Left renal pelvis (tissue), 4 donors: Measurements from ENCODE around the gene SH3RF1. TPM values are rescaled to one million over a fixed set of nuclear protein-coding genes. Genes with fewer than 3 reads are reported as not detected.

Experiments used
- DNase-seq, 4 donors: peaks; one replicate each; pipeline ENCODE4 v3.0.0-alpha.2; 2013; ENCODE audit warnings: low read depth in 4 of 4, low spot score in 3 of 4
- polyA plus RNA-seq, 4 donors: library from polyadenylated mRNA; unstranded; fragments of 120-200 nt; gene quantifications; one replicate each; pipeline ENCODE4 v1.2.1, GENCODE V29; 2013; ENCODE audit not compliant: insufficient read length in 4 of 4

The SH3RF1 gene
- polyA plus RNA-seq, 4 donors: 10.1 to 35.9 (median 29.1) TPM

- DNase-seq: no peak
These were observed 155.4 kb downstream of the SH3RF1 start for GRCh38 chr4:169115144-169115896.

GRCh38 chr4:169114341-169114974 lies 156.3 kb downstream of the SH3RF1 start:
- no peak for DNase-seq

GRCh38 chr4:169110633-169111032 lies 160.1 kb downstream of the SH3RF1 start:
- no peak for DNase-seq

DNA sequence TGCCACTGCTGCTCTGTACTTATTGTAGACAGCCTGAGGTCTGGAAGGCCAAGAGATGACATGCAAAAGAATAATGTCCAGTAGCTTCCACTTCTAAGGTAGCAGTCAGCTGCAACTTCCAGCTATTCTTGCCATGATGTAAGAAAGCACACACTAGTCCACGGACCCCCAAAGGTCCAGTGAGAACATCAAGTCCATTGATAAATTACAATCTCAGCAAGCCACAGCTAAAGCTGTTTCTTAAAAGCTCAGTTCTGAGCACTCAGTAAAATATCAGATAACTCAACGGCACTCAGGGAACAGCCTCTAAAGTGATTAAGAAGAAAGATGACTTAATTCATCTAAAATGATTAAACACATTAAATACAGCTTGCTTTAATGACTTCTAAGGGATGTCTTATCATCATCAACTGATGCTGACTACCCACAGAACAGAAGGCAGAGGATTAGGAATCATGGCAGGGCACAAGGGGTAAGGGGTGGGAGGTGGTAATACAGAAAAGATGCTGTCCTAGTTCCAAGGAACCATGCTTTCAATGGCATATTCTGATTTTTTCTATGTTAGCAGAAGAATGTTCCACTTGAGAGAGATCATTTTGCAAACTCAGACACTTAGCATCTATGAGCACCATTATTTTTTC lies 161.6 kb downstream of the SH3RF1 start:
- DNase-seq: no peak

DNA sequence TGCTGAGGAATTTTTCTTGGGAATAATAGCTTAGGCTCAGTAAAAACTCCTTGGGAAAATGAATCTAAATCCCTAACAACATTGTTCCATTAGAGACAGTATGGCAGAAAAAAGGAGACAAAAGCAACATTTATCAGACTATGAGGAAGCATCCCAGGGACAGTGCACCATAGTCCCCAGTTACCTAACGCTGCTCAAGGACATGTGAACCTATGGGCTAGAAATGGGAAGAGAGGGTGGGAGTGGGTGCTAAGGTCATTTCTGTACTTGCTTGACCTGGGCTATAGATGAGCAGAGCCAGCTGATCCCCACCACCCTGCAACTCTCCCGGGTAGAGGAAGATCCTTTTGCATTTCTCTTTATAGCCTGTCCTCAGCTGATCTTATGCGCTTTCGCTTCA lies 162.5 kb downstream of the SH3RF1 start:
- no peak for DNase-seq

- no peak for DNase-seq
These were observed 163.2 kb downstream of the SH3RF1 start for GRCh38 chr4:169107528-169107927.

- no peak for DNase-seq
These were observed 164.0 kb downstream of the SH3RF1 start for GRCh38 chr4:169106696-169107229.

DNA sequence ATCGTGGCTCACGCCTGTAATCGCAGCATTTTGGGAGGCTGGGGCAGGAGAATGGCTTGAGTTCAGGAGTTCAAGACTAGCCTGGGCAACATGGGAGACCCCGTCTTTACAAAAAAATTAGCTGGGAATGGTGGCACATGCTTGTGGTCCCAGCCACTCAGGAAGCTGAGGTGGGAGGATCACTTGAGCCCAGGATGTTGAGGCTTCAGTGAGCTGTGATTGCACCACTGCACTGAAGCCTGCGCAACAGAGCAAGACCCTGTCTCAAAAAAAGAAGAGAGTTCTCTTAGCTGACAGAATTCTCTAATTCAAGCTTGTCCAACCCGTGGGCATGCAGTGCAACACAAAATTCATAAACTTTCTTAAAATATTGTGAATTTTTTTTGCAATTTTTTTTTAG lies 165.1 kb downstream of the SH3RF1 start:
- no peak for DNase-seq

DNA sequence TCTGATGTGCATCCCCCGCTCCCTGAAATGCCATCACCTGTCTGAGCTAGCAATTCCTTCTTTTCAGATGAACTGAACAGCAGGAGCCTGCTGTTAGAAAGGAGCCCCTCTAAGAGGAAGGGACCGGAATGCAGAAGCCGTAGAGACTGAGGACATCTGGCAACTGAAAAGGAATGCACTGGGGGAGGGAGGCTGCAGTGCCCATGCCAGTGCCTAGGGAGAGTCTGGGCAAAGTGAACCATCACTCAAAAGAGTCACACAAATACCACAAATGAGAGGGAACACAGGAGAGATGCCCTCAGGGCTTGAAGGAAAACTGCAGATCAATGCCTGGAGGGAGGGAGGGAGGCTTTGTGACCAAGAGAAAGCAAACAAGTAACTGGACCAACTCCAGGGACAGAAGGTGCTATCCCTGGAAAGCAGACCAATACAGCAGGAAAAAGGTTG lies 166.8 kb downstream of the SH3RF1 start:
- no peak for DNase-seq

GRCh38 chr4:169102026-169102425 lies 168.7 kb downstream of the SH3RF1 start:
- DNase-seq: no peak

DNA sequence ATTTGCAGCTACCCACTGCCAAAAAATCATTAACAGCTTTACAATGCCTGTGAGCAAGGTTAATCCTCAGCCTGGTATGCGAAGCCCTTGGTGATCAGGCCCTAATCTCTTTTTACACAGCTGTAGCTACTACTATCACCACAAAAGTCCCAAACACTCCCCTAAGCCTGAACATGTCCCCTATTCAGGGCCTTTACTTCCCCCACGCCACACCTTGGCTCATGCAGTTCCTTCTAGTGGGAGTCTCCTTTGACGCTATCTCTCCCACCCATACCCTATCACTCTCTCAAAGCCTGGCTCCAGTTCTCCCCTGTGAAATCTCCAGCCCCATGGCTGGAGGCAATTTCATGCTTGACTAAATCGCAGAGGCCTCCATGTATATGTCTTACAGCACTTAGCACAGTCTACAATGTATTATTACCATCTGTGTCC lies 170.1 kb downstream of the SH3RF1 start:
- no peak for DNase-seq

DNA sequence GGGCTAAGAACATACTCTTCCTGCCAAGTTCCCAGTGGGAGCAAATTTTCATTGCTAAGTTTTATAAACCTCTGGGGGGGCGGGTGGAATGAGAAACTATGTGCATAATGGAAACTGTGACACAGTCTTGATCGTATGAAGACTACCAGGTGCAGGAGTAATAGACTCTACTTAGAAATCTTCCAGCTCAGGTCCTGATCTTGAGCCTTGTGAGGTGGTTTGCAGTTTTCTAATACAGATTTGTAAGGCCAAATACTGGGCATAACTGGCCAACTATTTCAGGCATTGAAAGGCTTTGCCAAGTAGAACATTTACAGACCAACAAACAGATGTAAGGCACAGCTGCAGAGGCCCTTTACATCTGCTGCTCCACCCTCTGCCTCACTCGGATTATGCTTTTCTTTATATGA lies 171.0 kb downstream of the SH3RF1 start:
- DNase-seq: no peak

DNA sequence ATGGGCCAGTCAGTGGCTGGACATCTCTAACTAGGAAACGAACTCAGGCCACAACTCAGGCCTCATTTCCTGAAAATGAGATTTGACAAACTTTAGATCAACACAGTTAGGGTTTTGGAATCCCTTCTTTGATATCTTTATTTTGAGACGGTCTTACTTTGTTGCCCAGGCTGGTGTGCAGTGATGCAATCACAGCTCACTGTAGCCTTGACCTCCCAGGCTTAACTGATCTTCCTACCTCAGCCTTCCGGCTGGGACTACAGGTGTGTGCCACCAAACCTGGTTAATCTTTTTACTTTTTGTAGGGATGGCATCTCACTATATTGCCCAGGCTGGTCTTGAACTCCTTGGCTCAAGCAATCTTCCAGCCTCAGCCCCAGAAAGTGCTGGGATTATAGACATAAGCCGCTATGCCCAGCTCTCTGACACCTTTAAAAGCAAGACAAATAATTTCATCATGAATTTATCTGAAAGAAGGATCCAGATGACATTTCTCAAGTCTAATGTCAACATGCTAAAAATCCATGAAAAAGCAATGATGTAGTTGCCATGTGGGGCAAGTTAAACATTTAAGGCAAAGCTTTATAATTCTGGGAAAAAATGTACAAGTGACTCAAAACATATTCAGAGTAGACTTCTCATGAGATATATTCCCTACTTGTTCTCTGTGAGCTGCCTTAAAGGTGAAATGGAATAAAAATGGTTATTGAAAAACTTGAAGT lies 171.6 kb downstream of the SH3RF1 start:
- DNase-seq: no peak

GRCh38 chr4:169098532-169098931 lies 172.2 kb downstream of the SH3RF1 start:
- DNase-seq: no peak

GRCh38 chr4:169098054-169098497 lies 172.7 kb downstream of the SH3RF1 start:
- no peak for DNase-seq

- no peak for DNase-seq
These were observed 174.5 kb downstream of the SH3RF1 start for GRCh38 chr4:169096221-169096620.

GRCh38 chr4:169094656-169095231 lies 176.0 kb downstream of the SH3RF1 start:
- DNase-seq: no peak

- no peak for DNase-seq
These were observed 177.8 kb downstream of the SH3RF1 start for GRCh38 chr4:169092889-169093522.

GRCh38 chr4:169090484-169091215 lies 180.1 kb downstream of the SH3RF1 start:
- no peak for DNase-seq
